ENCODE data around the gene HOXC6.

The HOXC6 gene

DNA sequence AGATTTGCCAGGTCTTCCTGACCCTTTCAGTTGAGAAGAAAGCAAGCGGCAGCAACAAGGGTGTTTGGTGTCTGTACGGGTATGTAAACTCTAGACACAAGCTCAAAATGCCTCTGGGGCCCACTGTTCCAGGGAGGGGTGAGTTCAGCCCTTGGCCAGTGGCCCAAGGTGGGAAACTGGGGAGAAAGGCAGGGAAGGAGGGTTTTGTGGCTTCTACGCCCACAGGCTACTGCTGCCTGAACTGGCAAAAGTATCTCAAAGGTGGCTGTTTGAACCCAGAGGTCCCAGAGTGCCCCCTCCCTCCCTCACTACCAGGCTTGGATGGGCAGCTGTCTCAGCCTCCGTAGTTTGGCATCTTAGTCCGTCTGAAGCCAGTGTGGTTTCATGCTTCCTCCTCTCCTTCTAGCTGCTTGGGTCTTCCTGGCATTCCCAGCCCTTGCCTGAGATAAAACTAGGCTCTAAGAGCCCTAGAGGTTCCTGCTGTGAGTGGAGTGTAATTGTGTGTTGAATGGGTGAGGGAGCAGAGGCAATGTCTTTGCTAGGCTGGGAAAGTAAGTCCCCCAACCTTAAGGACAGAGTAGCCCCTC lies 10.1 kb downstream of the HOXC6 start:
- Histone ChIP-seq H3K27me3 (ENCODE audit: control insufficient read depth in 1 of 2, insufficient read depth in 1 of 2, low read length in 2 of 2) (peaks cover 0 to 7% of the 10 kb centered on the region in 2 experiments), H2BK120ac (ENCODE audit: low read depth, low read length) (no peak overlapping the region), H3K4me2 (ENCODE audit: low read length, poor library complexity, severe bottlenecking) (no peak overlapping the region), H2BK15ac (ENCODE audit: low read depth, poor library complexity, severe bottlenecking) (no peak overlapping the region), H4K8ac (ENCODE audit: low read length) (no peak overlapping the region), H2BK5ac (ENCODE audit: low read depth, low read length, poor library complexity, severe bottlenecking) (no peak overlapping the region), H3K79me1 (replicated peaks; ENCODE audit: low read length, poor library complexity, severe bottlenecking) (peaks cover 43% of the 10 kb centered on the region), H3K9me3 (ENCODE audit: control insufficient read depth, low read length) (no peaks in the 10 kb centered on the region), H3K36me3 (ENCODE audit: control insufficient read depth in 1 of 2, insufficient read depth in 2 of 2, low read depth in 1 of 2, low read length in 2 of 2) (peaks cover 0 to 12% of the 10 kb centered on the region in 2 experiments), H2BK12ac (ENCODE audit: low read length in 2 of 2) (no peak overlapping the region), H2AFZ (ENCODE audit: low read depth, low read length) (no peak overlapping the region), H3K4me1 (ENCODE audit: control insufficient read depth, insufficient read depth, low read depth, low read length) (peaks cover 33% of the 10 kb centered on the region), H3K23ac (ENCODE audit: low read length in 2 of 2) (no peak overlapping the region), H3K9ac (ENCODE audit: low read length) (peak overlapping the region; percentile 59), H3K27ac (ENCODE audit: low read length, poor library complexity, severe bottlenecking) (no peak overlapping the region), H3K4ac (ENCODE audit: low read depth in 1 of 2, low read length in 2 of 2) (no peak overlapping the region), H4K91ac (ENCODE audit: low read length) (no peak overlapping the region), H3K14ac (ENCODE audit: low read length in 2 of 2) (no peak overlapping the region), H3K4me3 (ENCODE audit: insufficient read depth in 1 of 2, low read depth in 1 of 2, low read length in 2 of 2) (peak overlapping the region in 1 of 2 experiments; percentile 70), H3K18ac (ENCODE audit: low read depth in 1 of 2, low read length in 2 of 2) (no peak overlapping the region), H2AK5ac (ENCODE audit: low read length, severe bottlenecking) (no peak overlapping the region)
- WGBS, result 63% methylated on average over 5 of the region's 5 CpGs
- no peak for DNase-seq

GRCh38 chr12:54038871-54039414 lies 10.7 kb downstream of the HOXC6 start:
- no peak overlapping the region for H3K23ac ChIP-seq (ENCODE audit: low read length in 2 of 2)
- H3K4me2 ChIP-seq (ENCODE audit: low read length, poor library complexity, severe bottlenecking), result no peak overlapping the region
- peak overlapping the region; percentile 59 for H3K9ac ChIP-seq (ENCODE audit: low read length)
- no peak overlapping the region for H3K27ac ChIP-seq (ENCODE audit: low read length, poor library complexity, severe bottlenecking)
- no peak overlapping the region for H4K8ac ChIP-seq (ENCODE audit: low read length)
- no peak overlapping the region for H2BK120ac ChIP-seq (ENCODE audit: low read depth, low read length)
- H3K14ac ChIP-seq (ENCODE audit: low read length in 2 of 2), result no peak overlapping the region
- peaks cover 32% of the 10 kb centered on the region for H3K4me1 ChIP-seq (ENCODE audit: control insufficient read depth, insufficient read depth, low read depth, low read length)
- peaks cover 0 to 7% of the 10 kb centered on the region in 2 experiments for H3K27me3 ChIP-seq (ENCODE audit: control insufficient read depth in 1 of 2, insufficient read depth in 1 of 2, low read length in 2 of 2)
- no peak for DNase-seq
- H2BK5ac ChIP-seq (ENCODE audit: low read depth, low read length, poor library complexity, severe bottlenecking), result no peak overlapping the region
- no peak overlapping the region for H2AFZ ChIP-seq (ENCODE audit: low read depth, low read length)
- H3K36me3 ChIP-seq (ENCODE audit: control insufficient read depth in 1 of 2, insufficient read depth in 2 of 2, low read depth in 1 of 2, low read length in 2 of 2), result peaks cover 0 to 12% of the 10 kb centered on the region in 2 experiments
- H3K18ac ChIP-seq (ENCODE audit: low read depth in 1 of 2, low read length in 2 of 2), result no peak overlapping the region
- 65% methylated on average over 9 of the region's 9 CpGs for WGBS
- no peak overlapping the region for H3K4ac ChIP-seq (ENCODE audit: low read depth in 1 of 2, low read length in 2 of 2)
- H3K79me1 ChIP-seq (replicated peaks; ENCODE audit: low read length, poor library complexity, severe bottlenecking), result peaks cover 47% of the 10 kb centered on the region
- H2AK5ac ChIP-seq (ENCODE audit: low read length, severe bottlenecking), result no peak overlapping the region
- no peak overlapping the region for H2BK15ac ChIP-seq (ENCODE audit: low read depth, poor library complexity, severe bottlenecking)
- peak overlapping the region in 1 of 2 experiments; percentile 70 for H3K4me3 ChIP-seq (ENCODE audit: insufficient read depth in 1 of 2, low read depth in 1 of 2, low read length in 2 of 2)
- H4K91ac ChIP-seq (ENCODE audit: low read length), result no peak overlapping the region
- no peaks in the 10 kb centered on the region for H3K9me3 ChIP-seq (ENCODE audit: control insufficient read depth, low read length)
- H2BK12ac ChIP-seq (ENCODE audit: low read length in 2 of 2), result no peak overlapping the region

GRCh38 chr12:54039417-54040147 lies 11.3 kb downstream of the HOXC6 start:
- Histone ChIP-seq H3K4me3 (ENCODE audit: insufficient read depth in 1 of 2, low read depth in 1 of 2, low read length in 2 of 2) (peak overlapping the region in 1 of 2 experiments; percentile 70), H3K79me1 (replicated peaks; ENCODE audit: low read length, poor library complexity, severe bottlenecking) (peaks cover 49% of the 10 kb centered on the region), H3K4me1 (ENCODE audit: control insufficient read depth, insufficient read depth, low read depth, low read length) (peaks cover 27% of the 10 kb centered on the region), H2AK5ac (ENCODE audit: low read length, severe bottlenecking) (no peak overlapping the region), H3K23ac (ENCODE audit: low read length in 2 of 2) (no peak overlapping the region), H3K14ac (ENCODE audit: low read length in 2 of 2) (no peak overlapping the region), H4K8ac (ENCODE audit: low read length) (no peak overlapping the region), H3K4me2 (ENCODE audit: low read length, poor library complexity, severe bottlenecking) (no peak overlapping the region), H2BK120ac (ENCODE audit: low read depth, low read length) (no peak overlapping the region), H3K27me3 (ENCODE audit: control insufficient read depth in 1 of 2, insufficient read depth in 1 of 2, low read length in 2 of 2) (peaks cover 0 to 9% of the 10 kb centered on the region in 2 experiments), H2BK5ac (ENCODE audit: low read depth, low read length, poor library complexity, severe bottlenecking) (no peak overlapping the region), H3K36me3 (ENCODE audit: control insufficient read depth in 1 of 2, insufficient read depth in 2 of 2, low read depth in 1 of 2, low read length in 2 of 2) (peaks cover 0 to 10% of the 10 kb centered on the region in 2 experiments), H2BK12ac (ENCODE audit: low read length in 2 of 2) (no peak overlapping the region), H3K18ac (ENCODE audit: low read depth in 1 of 2, low read length in 2 of 2) (no peak overlapping the region), H4K91ac (ENCODE audit: low read length) (no peak overlapping the region), H3K4ac (ENCODE audit: low read depth in 1 of 2, low read length in 2 of 2) (no peak overlapping the region), H3K9ac (ENCODE audit: low read length) (peak overlapping the region; percentile 59), H3K9me3 (ENCODE audit: control insufficient read depth, low read length) (no peaks in the 10 kb centered on the region), H2AFZ (ENCODE audit: low read depth, low read length) (no peak overlapping the region), H3K27ac (ENCODE audit: low read length, poor library complexity, severe bottlenecking) (no peak overlapping the region), H2BK15ac (ENCODE audit: low read depth, poor library complexity, severe bottlenecking) (no peak overlapping the region)
- no peak for DNase-seq
- 42% methylated on average over 16 of the region's 16 CpGs for WGBS

- Histone ChIP-seq H3K9ac (ENCODE audit: low read length) (peak overlapping the region; percentile 59), H3K23ac (ENCODE audit: low read length in 2 of 2) (no peak overlapping the region), H2BK120ac (ENCODE audit: low read depth, low read length) (no peak overlapping the region), H2BK15ac (ENCODE audit: low read depth, poor library complexity, severe bottlenecking) (no peak overlapping the region), H3K27ac (ENCODE audit: low read length, poor library complexity, severe bottlenecking) (no peak overlapping the region), H2BK5ac (ENCODE audit: low read depth, low read length, poor library complexity, severe bottlenecking) (no peak overlapping the region), H3K4me2 (ENCODE audit: low read length, poor library complexity, severe bottlenecking) (no peak overlapping the region), H4K91ac (ENCODE audit: low read length) (no peak overlapping the region), H3K9me3 (ENCODE audit: control insufficient read depth, low read length) (no peaks in the 10 kb centered on the region), H2AFZ (ENCODE audit: low read depth, low read length) (no peak overlapping the region), H4K8ac (ENCODE audit: low read length) (no peak overlapping the region), H3K4me3 (ENCODE audit: insufficient read depth in 1 of 2, low read depth in 1 of 2, low read length in 2 of 2) (peak overlapping the region in 1 of 2 experiments; percentile 70), H3K36me3 (ENCODE audit: control insufficient read depth in 1 of 2, insufficient read depth in 2 of 2, low read depth in 1 of 2, low read length in 2 of 2) (peaks cover 0 to 5% of the 10 kb centered on the region in 2 experiments), H3K27me3 (ENCODE audit: control insufficient read depth in 1 of 2, insufficient read depth in 1 of 2, low read length in 2 of 2) (peaks cover 0 to 14% of the 10 kb centered on the region in 2 experiments), H3K4me1 (ENCODE audit: control insufficient read depth, insufficient read depth, low read depth, low read length) (peaks cover 22% of the 10 kb centered on the region), H2AK5ac (ENCODE audit: low read length, severe bottlenecking) (no peak overlapping the region), H3K14ac (ENCODE audit: low read length in 2 of 2) (no peak overlapping the region), H2BK12ac (ENCODE audit: low read length in 2 of 2) (no peak overlapping the region), H3K18ac (ENCODE audit: low read depth in 1 of 2, low read length in 2 of 2) (no peak overlapping the region), H3K79me1 (replicated peaks; ENCODE audit: low read length, poor library complexity, severe bottlenecking) (peaks cover 49% of the 10 kb centered on the region), H3K4ac (ENCODE audit: low read depth in 1 of 2, low read length in 2 of 2) (no peak overlapping the region)
- DNase-seq, result no peak
- 83% methylated on average over 4 of the region's 4 CpGs for WGBS
Observed at GRCh38 chr12:54040148-54040494, 11.9 kb downstream of the HOXC6 start.

Data from mesenchymal stem cell (in vitro differentiated cells and primary cell).